Gastroesophageal sphincter (tissue), 4 donors: ENCODE data around the gene CNNM2. TPM values are rescaled to one million over a fixed set of nuclear protein-coding genes. Genes with fewer than 3 reads are reported as not detected.

Experiments used
- ATAC-seq: fragments of 150-250 bp; one replicate; pipeline ENCODE4 v1.9.1; 2016; ENCODE audit warnings: mild to moderate bottlenecking, moderate library complexity
- H3K27ac ChIP-seq, 4 donors: fragments of 200-600 bp; sonication (generic) in 3 of 4; 1 replicate in 3 of 4; 2 replicates in 1 of 4; pipeline ENCODE4 v1.5.1; 2016 to 2019
- H3K27me3 ChIP-seq: fragments of 200-600 bp; sonication (generic); one replicate; pipeline ENCODE4 v1.5.1; 2019
- H3K36me3 ChIP-seq, 2 donors: fragments of 200-600 bp; sonication (generic); one replicate each; pipeline ENCODE4 v1.5.1; 2019; ENCODE audit warnings: control low read depth in 1 of 2
- H3K4me1 ChIP-seq, 3 donors: fragments of 200-600 bp; sonication (generic); 1 replicate in 2 of 3; 2 replicates in 1 of 3; pipeline ENCODE4 v1.5.1; 2016 to 2019; ENCODE audit warnings: control low read depth in 2 of 3
- H3K4me3 ChIP-seq, 2 donors: fragments of 200-600 bp; sonication (generic); one replicate each; pipeline ENCODE4 v1.5.1; 2019; ENCODE audit warnings: mild to moderate bottlenecking in 1 of 2, moderate library complexity in 1 of 2
- H3K9me3 ChIP-seq, 3 donors: fragments of 200-600 bp; sonication (generic); one replicate each; pipeline ENCODE4 v1.5.1; 2017 to 2019; ENCODE audit warnings: control low read depth in 2 of 3
- EP300 ChIP-seq: sonication (generic); formaldehyde crosslinking; IDR thresholded peaks from one replicate; pipeline ENCODE4 v1.6.1; 2017; ENCODE audit warnings: antibody characterized with exemption, mild to moderate bottlenecking
- POLR2A ChIP-seq, 2 donors: fragments of 450-650 bp; IDR thresholded peaks; one replicate each; pipeline ENCODE4 v1.6.1; 2017; ENCODE audit warnings: antibody characterized with exemption in 2 of 2, mild to moderate bottlenecking in 2 of 2, moderate library complexity in 1 of 2
- POLR2AphosphoS5 ChIP-seq: sonication (generic); formaldehyde crosslinking; IDR thresholded peaks from one replicate; pipeline ENCODE4 v1.6.1; 2017; ENCODE audit warnings: antibody characterized with exemption
- WGBS, 2 donors: methylation state at CpG; one replicate each; pipeline ENCODE4 v1.1.5; 2018; ENCODE audit warnings: low coverage in 1 of 2; 5-methylcytosine and 5-hydroxymethylcytosine counted together
- total RNA-seq, 4 donors: library from RNA; depleted of rRNA; stranded (reverse); fragments of >200 nt; gene quantifications; one replicate each; pipeline ENCODE4 v1.1.0, GENCODE V29; 2016
- TF ChIP-seq, protein P1 (sequence below), 4 experiments: fragments of 200-600 bp in 2 of 4; fragments of 450-650 bp in 2 of 4; sonication (generic) in 1 of 4; IDR thresholded peaks; one replicate each; pipeline ENCODE4 v1.5.1; 2017 to 2019; ENCODE audit warnings: antibody characterized with exemption in 4 of 4, mild to moderate bottlenecking in 2 of 4, moderate library complexity in 2 of 4

Gene CNNM2
- total RNA-seq, 4 donors from 2014 or later, result 3.8 to 10.7 (median 7.5) TPM

- WGBS, 2 donors, result 89 to 96% methylated on average over 6 of the region's 7 CpGs
- Histone ChIP-seq H3K9me3 (no peaks in the 10 kb centered on the region), H3K4me1 (peaks cover 0 to 40% (median 7%) of the 10 kb centered on the region in 3 donors), H3K36me3 (no peaks in the 10 kb centered on the region), H3K27me3 (no peaks in the 10 kb centered on the region), H3K27ac (no peak overlapping the region), H3K4me3 (no peak overlapping the region)
- TF ChIP-seq POLR2AphosphoS5 (no peak), POLR2A (IDR thresholded peaks at IDR 0.05) (no peak), EP300 (no peak)
- TF ChIP-seq, protein P1, sequence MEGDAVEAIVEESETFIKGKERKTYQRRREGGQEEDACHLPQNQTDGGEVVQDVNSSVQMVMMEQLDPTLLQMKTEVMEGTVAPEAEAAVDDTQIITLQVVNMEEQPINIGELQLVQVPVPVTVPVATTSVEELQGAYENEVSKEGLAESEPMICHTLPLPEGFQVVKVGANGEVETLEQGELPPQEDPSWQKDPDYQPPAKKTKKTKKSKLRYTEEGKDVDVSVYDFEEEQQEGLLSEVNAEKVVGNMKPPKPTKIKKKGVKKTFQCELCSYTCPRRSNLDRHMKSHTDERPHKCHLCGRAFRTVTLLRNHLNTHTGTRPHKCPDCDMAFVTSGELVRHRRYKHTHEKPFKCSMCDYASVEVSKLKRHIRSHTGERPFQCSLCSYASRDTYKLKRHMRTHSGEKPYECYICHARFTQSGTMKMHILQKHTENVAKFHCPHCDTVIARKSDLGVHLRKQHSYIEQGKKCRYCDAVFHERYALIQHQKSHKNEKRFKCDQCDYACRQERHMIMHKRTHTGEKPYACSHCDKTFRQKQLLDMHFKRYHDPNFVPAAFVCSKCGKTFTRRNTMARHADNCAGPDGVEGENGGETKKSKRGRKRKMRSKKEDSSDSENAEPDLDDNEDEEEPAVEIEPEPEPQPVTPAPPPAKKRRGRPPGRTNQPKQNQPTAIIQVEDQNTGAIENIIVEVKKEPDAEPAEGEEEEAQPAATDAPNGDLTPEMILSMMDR (IDR thresholded peaks at IDR 0.05), result no peak
- ATAC-seq, result no peak
These were observed 124.8 kb downstream of the CNNM2 start for GRCh38 chr10:103042908-103043307.

DNA sequence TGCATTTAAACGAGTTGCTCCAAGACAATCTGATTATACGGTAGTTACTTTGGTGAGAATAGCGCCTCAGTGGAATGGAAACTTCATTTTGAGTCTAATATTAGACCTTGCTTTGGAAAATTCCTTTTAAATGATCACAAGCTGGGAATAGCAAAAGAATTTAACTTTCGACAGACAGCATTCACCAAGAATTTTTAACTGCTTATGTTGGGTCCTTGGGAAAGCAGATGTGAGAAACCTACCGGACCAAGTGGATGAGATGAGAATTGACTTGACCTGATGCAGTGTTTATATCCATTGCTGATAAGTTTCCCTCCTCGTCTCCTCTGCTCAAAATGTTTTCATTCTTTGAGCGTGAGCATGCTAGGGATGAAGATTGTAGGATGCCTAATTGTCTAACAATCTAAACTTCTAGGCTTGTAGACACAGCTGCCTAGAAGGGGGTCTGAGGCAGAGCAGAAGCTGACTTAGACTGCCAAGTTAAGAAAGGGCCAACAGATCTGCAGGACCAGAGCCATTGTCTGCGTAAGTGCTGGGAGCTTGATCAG is 126.9 kb downstream of the CNNM2 start:
- TF ChIP-seq, protein P1 (IDR thresholded peaks at IDR 0.05), result no peak
- TF ChIP-seq EP300 (no peak), POLR2A (IDR thresholded peaks at IDR 0.05) (no peak), POLR2AphosphoS5 (no peak)
- H3K9me3 ChIP-seq, result no peaks in the 10 kb centered on the region
- H3K4me3 ChIP-seq, result no peak overlapping the region
- 13 to 33% methylated on average over 8 of the region's 8 CpGs for WGBS, 2 donors
- no peaks in the 10 kb centered on the region for H3K27me3 ChIP-seq
- H3K36me3 ChIP-seq, result peaks cover 0 to 4% of the 10 kb centered on the region in 2 donors
- ATAC-seq, result no peak
- H3K4me1 ChIP-seq, result peaks cover 0 to 33% (median 7%) of the 10 kb centered on the region in 3 donors
- H3K27ac ChIP-seq, result peak overlapping the region; percentile 36 to 74 (median 68)

DNA sequence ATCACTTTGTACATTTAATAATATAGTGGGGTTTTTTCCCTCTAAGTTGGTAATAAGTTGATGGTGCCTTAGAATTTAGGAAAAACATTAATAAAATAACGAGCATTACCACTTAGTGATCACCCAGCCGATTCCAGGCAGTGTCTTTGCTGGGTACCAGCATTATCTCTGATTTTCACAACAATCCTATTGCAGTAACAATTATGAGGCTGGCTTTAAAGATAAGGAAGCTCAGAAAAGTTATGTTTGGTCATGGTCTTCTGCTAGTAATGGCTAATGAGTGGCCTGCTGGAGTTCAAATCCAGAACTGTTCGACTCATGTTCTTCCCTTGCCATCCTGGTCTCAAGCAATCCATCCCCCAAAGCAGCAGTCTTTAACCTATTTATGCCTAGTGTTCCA is 127.9 kb downstream of the CNNM2 start:
- ATAC-seq, result no peak
- Histone ChIP-seq H3K36me3 (peaks cover 0 to 7% of the 10 kb centered on the region in 2 donors), H3K4me3 (no peak overlapping the region), H3K9me3 (no peaks in the 10 kb centered on the region), H3K4me1 (peaks cover 0 to 33% (median 7%) of the 10 kb centered on the region in 3 donors), H3K27ac (peak overlapping the region in 2 of 4 donors; percentile 67 to 70), H3K27me3 (no peaks in the 10 kb centered on the region)
- WGBS, 2 donors, result 79 to 92% methylated on average over 3 of the region's 3 CpGs
- TF ChIP-seq, protein P1 (IDR thresholded peaks at IDR 0.05), result no peak
- no peak for TF ChIP-seq POLR2A (IDR thresholded peaks at IDR 0.05)
- no peak for TF ChIP-seq POLR2AphosphoS5
- no peak for TF ChIP-seq EP300

GRCh38 chr10:103047381-103047780 is 129.3 kb downstream of the CNNM2 start:
- Histone ChIP-seq H3K9me3 (no peaks in the 10 kb centered on the region), H3K4me3 (no peak overlapping the region), H3K27ac (no peak overlapping the region), H3K4me1 (peaks cover 0 to 33% (median 7%) of the 10 kb centered on the region in 3 donors), H3K36me3 (peaks cover 0 to 7% of the 10 kb centered on the region in 2 donors), H3K27me3 (no peaks in the 10 kb centered on the region)
- TF ChIP-seq, protein P1 (IDR thresholded peaks at IDR 0.05), result no peak
- TF ChIP-seq POLR2A (IDR thresholded peaks at IDR 0.05) (no peak), EP300 (no peak), POLR2AphosphoS5 (no peak)
- WGBS, 2 donors, result 86 to 100% methylated on average over 3 of the region's 3 CpGs
- no peak for ATAC-seq

DNA sequence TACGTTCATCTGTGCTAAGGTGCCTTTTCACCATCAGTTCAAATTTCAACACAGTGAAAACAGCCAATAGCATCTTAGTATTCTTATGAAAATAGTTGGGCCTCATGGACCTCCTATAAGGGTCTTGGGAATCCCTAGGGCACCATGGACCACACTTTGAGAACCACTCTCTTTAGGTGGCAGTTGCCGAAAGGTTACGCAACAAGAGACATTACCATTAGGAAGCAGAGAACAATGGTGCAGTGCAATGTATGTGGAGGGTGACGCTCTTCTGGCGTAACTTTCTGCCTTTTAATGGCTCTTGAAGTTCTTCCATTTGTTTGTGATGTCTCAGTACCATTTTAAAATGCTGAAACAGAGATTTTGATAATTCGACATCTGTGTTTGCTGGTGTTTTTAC is 131.1 kb downstream of the CNNM2 start:
- 93 to 100% methylated on average over 5 of the region's 6 CpGs for WGBS, 2 donors
- TF ChIP-seq POLR2AphosphoS5 (no peak), EP300 (no peak), POLR2A (IDR thresholded peaks at IDR 0.05) (no peak)
- TF ChIP-seq, protein P1 (IDR thresholded peaks at IDR 0.05), result no peak
- Histone ChIP-seq H3K36me3 (peaks cover 0 to 7% of the 10 kb centered on the region in 2 donors), H3K4me3 (no peak overlapping the region), H3K27me3 (no peaks in the 10 kb centered on the region), H3K4me1 (peaks cover 0 to 35% (median 7%) of the 10 kb centered on the region in 3 donors), H3K27ac (no peak overlapping the region), H3K9me3 (no peaks in the 10 kb centered on the region)
- ATAC-seq, result no peak
